Measurements from ENCODE around the gene CALR.

GRCh38 chr19:12932392-12933286 is 5.8 kb upstream of the CALR start:
- TF ChIP-seq CTCF (conservative IDR thresholded peaks at IDR 0.05 in 1 of 2, IDR thresholded peaks at IDR 0.05 in 1 of 2; ENCODE audit: low read depth in 1 of 2, low read length in 2 of 2) = no peak
- TF ChIP-seq EZH2 (IDR thresholded peaks at IDR 0.05; ENCODE audit: low read length, missing control alignments) = no peak

All from fibroblast of lung (primary cell).